GM20431 (cell line): Measurements from ENCODE around the gene TTC6.
"Not testable (repeated sequence)": the region's sequence is repeated elsewhere in the genome, so short reads cannot be mapped to it uniquely, and the experiment has no call there.

Experiments
- in situ Hi-C: fragments of 300-500 bp; cut with MseI, MboI; formaldehyde crosslinking; loops from one replicate; pipeline ENCODE4 v1.15.0; 2020; ENCODE audit warnings: low sequenced_read_pairs; ENCODE audit not compliant: unreplicated experiment

TTC6 gene

GRCh38 chr14:37594971-37595808, at the start of gene TTC6, which contains the start of gene FOXA1:
TTC6 (plus strand) TSS chr14:37595629; CDS start chr14:37622065, 26,436 bp downstream.
FOXA1 (minus strand) TSS chr14:37595249; CDS start chr14:37594972, 277 bp downstream.
- in situ Hi-C loops = no loop called here

- in situ Hi-C loops = no loop called here
These were observed 48.6 kb upstream of the TTC6 start for GRCh38 chr14:37546621-37547447.

- in situ Hi-C loops = no loop called here
These were observed 44.9 kb upstream of the TTC6 start for GRCh38 chr14:37550511-37550910.

- in situ Hi-C loops = no loop called here
These were observed 44.3 kb upstream of the TTC6 start for GRCh38 chr14:37551119-37551518.

GRCh38 chr14:37553935-37554550, 41.4 kb upstream of the TTC6 start:
- in situ Hi-C loops = no loop called here

GRCh38 chr14:37555596-37555995, 39.8 kb upstream of the TTC6 start:
- in situ Hi-C loops = not testable (repeated sequence)

- in situ Hi-C loops = no loop called here
These were observed 36.7 kb upstream of the TTC6 start for GRCh38 chr14:37558740-37559139.

GRCh38 chr14:37559386-37559785, 36.0 kb upstream of the TTC6 start:
- in situ Hi-C loops = no loop called here

- in situ Hi-C loops = no loop called here
These were observed 32.2 kb upstream of the TTC6 start for GRCh38 chr14:37563189-37563588.

GRCh38 chr14:37565550-37565949, 29.9 kb upstream of the TTC6 start:
- in situ Hi-C loops = no loop called here

- in situ Hi-C loops = no loop called here
These were observed 28.5 kb upstream of the TTC6 start for GRCh38 chr14:37566811-37567371.

- in situ Hi-C loops = no loop called here
These were observed 25.7 kb upstream of the TTC6 start for GRCh38 chr14:37569729-37570128.

GRCh38 chr14:37571391-37571790, 24.0 kb upstream of the TTC6 start:
- in situ Hi-C loops = no loop called here

- in situ Hi-C loops = no loop called here
These were observed 22.1 kb upstream of the TTC6 start for GRCh38 chr14:37573356-37573755.

- in situ Hi-C loops = no loop called here
These were observed 16.2 kb upstream of the TTC6 start for GRCh38 chr14:37579274-37579673.

GRCh38 chr14:37580146-37580545, 15.3 kb upstream of the TTC6 start:
- in situ Hi-C loops = no loop called here

- in situ Hi-C loops = no loop called here
These were observed 11.8 kb upstream of the TTC6 start for GRCh38 chr14:37583358-37584210.

- in situ Hi-C loops = no loop called here
These were observed 11.0 kb upstream of the TTC6 start for GRCh38 chr14:37584211-37585100.
